CD8-positive, alpha-beta memory T cell (primary cell): ENCODE measurements around the gene PFKL. TPM values are rescaled to one million over a fixed set of nuclear protein-coding genes. Genes with fewer than 3 reads are reported as not detected.

Source experiments
- CTCF ChIA-PET: fragments of 350-600 bp; sonication (Branson Sonifier 250); formaldehyde crosslinking; loops from one replicate; lab custom pipeline; 2021; ENCODE audit warnings: antibody characterized with exemption; lab: Charles Lee
- POLR2A ChIA-PET: fragments of 350-600 bp; sonication (Branson Sonifier 250); formaldehyde crosslinking; loops from one replicate; lab custom pipeline; 2021; ENCODE audit warnings: antibody characterized with exemption; lab: Charles Lee
- DNase-seq, 5 donors: peaks; one replicate each; pipeline versions ENCODE4 v3.0.0 to v3.0.0-alpha.2; 2020 to 2022; ENCODE audit warnings: mixed read lengths in 1 of 5
- H3K27ac ChIP-seq: one replicate; pipeline ENCODE4 v1.7.0; 2013; ENCODE audit warnings: low read depth, mild to moderate bottlenecking, low read length, moderate library complexity
- H3K27me3 ChIP-seq: 2 replicates; pipeline ENCODE4 v1.7.0; 2013; ENCODE audit warnings: low read length, mild to moderate bottlenecking; ENCODE audit not compliant: insufficient read depth, poor library complexity, severe bottlenecking
- H3K36me3 ChIP-seq: 2 replicates; pipeline ENCODE4 v1.7.0; 2013; ENCODE audit warnings: mild to moderate bottlenecking, low read length, moderate library complexity; ENCODE audit not compliant: insufficient read depth
- H3K4me1 ChIP-seq: 2 replicates; pipeline ENCODE4 v1.7.0; 2013; ENCODE audit warnings: mild to moderate bottlenecking, low read length, moderate library complexity; ENCODE audit not compliant: insufficient read depth
- H3K4me3 ChIP-seq: 2 replicates; pipeline ENCODE4 v1.7.0; 2013; ENCODE audit warnings: mild to moderate bottlenecking, low read length
- H3K9me3 ChIP-seq: 2 replicates; pipeline ENCODE4 v1.7.0; 2013; ENCODE audit warnings: mild to moderate bottlenecking, low read length
- H3K27ac Mint-ChIP-seq, 8 donors: one replicate each; pipeline ENCODE4 v1.8.0; 2020 to 2021; ENCODE audit warnings: mixed read lengths in 8 of 8, mild to moderate bottlenecking in 6 of 8, inconsistent platforms in 3 of 8, moderate library complexity in 3 of 8
- H3K27me3 Mint-ChIP-seq, 2 donors: one replicate each; pipeline ENCODE4 v1.8.0; 2020 to 2021; ENCODE audit warnings: mixed read lengths in 2 of 2, mild to moderate bottlenecking in 1 of 2, moderate library complexity in 1 of 2
- H3K36me3 Mint-ChIP-seq, 3 donors: one replicate each; pipeline ENCODE4 v1.8.0; 2020 to 2021; ENCODE audit warnings: mixed read lengths in 3 of 3, inconsistent platforms in 1 of 3, mild to moderate bottlenecking in 1 of 3
- H3K4me1 Mint-ChIP-seq, 3 donors: one replicate each; pipeline ENCODE4 v1.8.0; 2020 to 2021; ENCODE audit warnings: mixed read lengths in 3 of 3, inconsistent platforms in 1 of 3, mild to moderate bottlenecking in 1 of 3
- H3K4me3 Mint-ChIP-seq, 7 donors: one replicate each; pipeline ENCODE4 v1.8.0; 2020 to 2021; ENCODE audit warnings: mixed read lengths in 7 of 7, mild to moderate bottlenecking in 6 of 7, moderate library complexity in 4 of 7, inconsistent platforms in 2 of 7
- H3K9me3 Mint-ChIP-seq, 5 donors: one replicate each; pipeline ENCODE4 v1.8.0; 2020 to 2022; ENCODE audit warnings: mixed read lengths in 5 of 5, mild to moderate bottlenecking in 3 of 5, moderate library complexity in 2 of 5, inconsistent platforms in 1 of 5
- polyA plus RNA-seq: library from polyadenylated mRNA; unstranded; fragments of 300-500 nt; fragmentation: Illumina TruSeq; gene quantifications from one replicate; pipeline ENCODE4 v1.2.3, GENCODE V29; 2021
- total RNA-seq, 2 experiments: library from RNA; stranded (reverse); gene quantifications; one replicate each; pipeline ENCODE4 v1.2.3, GENCODE V29; 2021

PFKL gene
- total and polyA plus RNA-seq, 3 experiments from 2014 or later, result 105 to 129 (median 122) TPM

DNA sequence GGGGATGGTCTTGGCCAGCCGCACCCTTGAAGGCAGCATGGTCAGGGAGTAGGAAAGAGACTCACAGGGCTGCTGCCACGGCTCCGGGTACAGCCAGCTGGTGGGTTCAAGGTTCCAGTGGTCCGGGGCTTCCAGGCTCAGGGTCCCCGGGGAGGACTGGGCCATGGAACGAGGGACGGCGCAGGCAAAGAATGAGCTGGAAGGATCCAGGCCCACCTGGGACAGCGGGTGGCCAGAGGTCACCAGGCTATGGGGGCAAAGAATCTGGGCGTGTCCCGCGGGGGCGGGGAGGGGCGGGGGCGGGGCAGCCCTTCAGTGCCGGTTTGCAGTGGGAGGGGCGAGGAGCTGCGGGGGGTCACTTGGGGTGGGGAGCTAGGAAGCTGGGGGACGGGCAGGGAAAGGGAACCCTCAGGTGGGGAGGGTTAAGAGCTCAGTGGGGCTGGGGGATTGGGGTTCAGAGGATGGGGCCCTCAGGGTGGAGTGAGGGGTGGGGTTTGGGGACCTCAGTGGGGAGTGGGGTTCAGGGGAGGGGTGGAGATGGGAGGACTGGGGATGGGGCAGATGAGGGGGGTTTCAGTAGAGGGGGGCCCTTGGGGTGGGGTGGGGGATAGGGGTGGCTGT, 38.1 kb upstream of the PFKL start, which contains the start of gene DNMT3L:
Gene DNMT3L (minus strand): TSS at position 223 of the 621 bp plus-strand sequence. CDS start 638 bp downstream, outside the sequence.
- Mint-ChIP-seq H3K36me3 (no peaks in the 10 kb centered on the region), H3K27ac (no peak within 1 kb of the TSS), H3K4me3 (no peak within 1 kb of the TSS), H3K27me3 (no peaks in the 10 kb centered on the region), H3K9me3 (no peaks in the 10 kb centered on the region), H3K4me1 (no peaks in the 10 kb centered on the region)
- ChIA-PET CTCF (no interaction called here), POLR2A (no interaction called here)
- no peak within 1 kb of the TSS for H3K4me3 ChIP-seq
- H3K36me3 ChIP-seq, result no peaks in the 10 kb centered on the region
- DNase-seq, result no peak
- H3K4me1 ChIP-seq, result no peaks in the 10 kb centered on the region
- no peaks in the 10 kb centered on the region for H3K27me3 ChIP-seq
- no peaks in the 10 kb centered on the region for H3K9me3 ChIP-seq
- H3K27ac ChIP-seq, result no peak within 1 kb of the TSS

DNA sequence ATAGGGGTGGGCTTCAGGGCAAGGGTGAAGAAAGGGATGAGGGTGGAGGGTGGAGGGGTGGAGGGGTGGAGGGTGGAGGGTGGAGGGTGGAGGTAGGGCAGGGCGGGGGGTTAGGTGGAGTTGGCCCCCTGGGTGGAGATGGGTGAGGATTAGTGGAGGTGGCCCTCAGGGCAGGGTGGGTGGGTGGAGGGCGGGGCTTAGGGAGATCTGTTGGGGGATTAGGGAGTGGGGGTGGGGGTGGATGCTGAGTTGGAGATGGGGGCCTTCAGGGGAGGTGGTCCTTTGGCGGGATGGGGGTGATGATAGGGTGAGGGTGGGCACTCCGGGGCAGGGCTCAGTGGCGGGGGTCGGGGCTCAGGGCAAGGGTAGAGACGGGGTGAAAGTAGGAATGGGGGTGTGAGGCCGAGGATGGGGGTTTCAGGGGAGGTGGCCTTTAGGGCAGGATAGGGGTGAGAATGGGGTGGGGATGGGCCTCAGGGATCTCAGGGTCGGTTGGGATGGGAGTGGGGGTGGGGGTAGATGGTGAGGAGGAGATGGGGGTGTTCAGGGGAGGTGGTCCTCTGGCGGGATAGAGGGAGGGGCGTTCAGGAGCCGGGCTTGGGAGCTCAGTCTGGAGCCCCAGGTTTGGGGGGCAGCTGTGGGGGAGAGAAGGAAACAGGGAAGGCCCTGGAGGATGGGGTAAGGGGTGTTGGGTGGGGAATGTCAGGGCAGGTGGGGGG, 37.4 kb upstream of the PFKL start:
- H3K9me3 Mint-ChIP-seq, result no peaks in the 10 kb centered on the region
- H3K27ac ChIP-seq, result no peak overlapping the region
- ChIA-PET POLR2A (no interaction called here), CTCF (interaction anchor here (2.0 kb wide), 1 partner anchor 35 kb away, joined by 4 read pairs; no protein-coding TSS in a partner anchor)
- H3K4me1 ChIP-seq, result no peaks in the 10 kb centered on the region
- no peak overlapping the region for H3K4me3 Mint-ChIP-seq
- H3K36me3 ChIP-seq, result no peaks in the 10 kb centered on the region
- H3K27me3 Mint-ChIP-seq, result no peaks in the 10 kb centered on the region
- no peaks in the 10 kb centered on the region for H3K27me3 ChIP-seq
- no peaks in the 10 kb centered on the region for H3K4me1 Mint-ChIP-seq
- H3K4me3 ChIP-seq, result no peak overlapping the region
- no peak for DNase-seq
- no peak overlapping the region for H3K27ac Mint-ChIP-seq
- H3K9me3 ChIP-seq, result no peaks in the 10 kb centered on the region
- H3K36me3 Mint-ChIP-seq, result no peaks in the 10 kb centered on the region

DNA sequence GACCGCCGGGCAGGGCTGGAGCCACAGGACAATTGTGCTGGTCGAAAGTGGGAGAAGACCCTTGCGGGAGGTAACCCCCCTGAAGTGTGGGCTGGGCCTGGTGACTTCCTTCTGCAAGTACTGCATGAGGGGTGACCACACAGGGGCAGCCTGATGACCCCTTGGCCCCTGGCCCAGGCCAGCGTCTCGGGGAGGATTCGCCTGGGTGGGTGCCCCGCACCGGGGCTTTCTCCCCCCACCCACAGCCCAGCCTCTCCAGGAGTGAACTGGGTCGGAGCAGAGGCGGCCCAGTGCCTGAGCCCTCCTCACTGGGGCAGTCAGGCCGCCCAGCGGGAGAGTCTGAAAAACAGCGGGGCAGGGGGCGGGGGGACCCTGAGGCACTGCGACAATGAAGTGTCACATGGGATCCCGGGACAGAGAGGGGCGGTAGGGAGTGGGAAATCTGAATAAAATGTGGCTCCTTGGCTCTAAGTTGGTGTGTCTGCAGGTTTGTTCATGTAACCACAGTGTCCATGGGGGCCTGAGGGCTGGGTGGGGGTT, 36.6 kb upstream of the PFKL start:
- no peaks in the 10 kb centered on the region for H3K4me1 Mint-ChIP-seq
- peak in 1 of 5 donors; percentile 45 for DNase-seq
- H3K4me3 Mint-ChIP-seq, result no peak overlapping the region
- CTCF ChIA-PET, result interaction anchor here (2.0 kb wide), 1 partner anchor 34 kb away, joined by 4 read pairs; no protein-coding TSS in a partner anchor
- H3K36me3 Mint-ChIP-seq, result no peaks in the 10 kb centered on the region
- H3K9me3 Mint-ChIP-seq, result no peaks in the 10 kb centered on the region
- POLR2A ChIA-PET, result no interaction called here
- no peaks in the 10 kb centered on the region for H3K27me3 ChIP-seq
- no peak overlapping the region for H3K27ac ChIP-seq
- H3K9me3 ChIP-seq, result no peaks in the 10 kb centered on the region
- H3K27me3 Mint-ChIP-seq, result no peaks in the 10 kb centered on the region
- H3K4me1 ChIP-seq, result no peaks in the 10 kb centered on the region
- H3K36me3 ChIP-seq, result no peaks in the 10 kb centered on the region
- H3K27ac Mint-ChIP-seq, result no peak overlapping the region
- no peak overlapping the region for H3K4me3 ChIP-seq

DNA sequence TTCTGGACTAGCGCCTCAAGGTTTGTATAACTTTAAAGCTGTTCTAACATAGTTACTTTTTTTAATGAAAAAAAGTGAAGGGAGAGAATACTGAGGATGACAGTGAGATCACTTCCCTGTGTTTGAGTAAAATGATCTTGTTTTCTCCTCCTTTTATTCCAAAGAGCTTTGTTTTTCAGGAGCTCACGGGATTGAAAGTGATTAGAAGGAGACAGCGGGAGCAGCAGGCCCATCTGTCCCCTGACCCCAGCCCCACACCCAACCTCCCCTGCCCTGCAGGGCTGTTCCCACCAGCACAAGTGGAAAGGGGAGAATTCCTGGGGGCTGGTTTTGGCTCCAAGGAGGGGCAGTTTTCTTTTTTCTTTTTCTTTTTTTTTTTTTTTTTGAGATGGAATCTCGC, 36.1 kb upstream of the PFKL start:
- POLR2A ChIA-PET, result no interaction called here
- CTCF ChIA-PET, result interaction anchor here (2.0 kb wide), 1 partner anchor 34 kb away, joined by 4 read pairs; no protein-coding TSS in a partner anchor

DNA sequence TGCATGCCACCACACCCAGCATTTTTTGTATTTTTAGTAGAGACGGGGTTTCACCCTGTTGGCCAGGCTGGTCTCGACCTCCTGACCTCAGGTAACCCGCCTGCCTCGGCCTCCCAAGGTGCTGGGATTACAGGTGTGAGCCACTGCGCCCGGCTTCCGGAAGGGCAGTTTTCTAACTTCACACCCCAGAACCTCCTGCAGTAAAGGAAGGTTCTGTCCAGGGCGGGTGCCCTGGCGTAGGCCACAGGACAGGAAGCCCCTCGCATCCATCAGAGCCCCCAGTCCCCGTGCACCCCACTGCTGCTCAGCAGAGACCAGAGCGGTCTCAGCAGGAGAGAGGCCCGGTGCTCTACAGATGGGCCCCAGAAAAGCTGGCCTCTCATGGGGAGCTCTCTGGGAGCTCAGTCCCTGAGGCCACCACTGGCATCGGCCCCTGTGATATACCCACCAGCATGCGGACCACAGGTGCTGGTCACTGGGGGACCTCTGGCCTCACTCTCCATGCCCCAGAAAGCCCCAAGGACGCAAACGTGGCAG, 34.1 kb upstream of the PFKL start:
- H3K9me3 ChIP-seq, result no peaks in the 10 kb centered on the region
- H3K27ac ChIP-seq, result no peak overlapping the region
- no peaks in the 10 kb centered on the region for H3K27me3 Mint-ChIP-seq
- no peak overlapping the region for H3K4me3 ChIP-seq
- H3K36me3 ChIP-seq, result no peaks in the 10 kb centered on the region
- H3K36me3 Mint-ChIP-seq, result no peaks in the 10 kb centered on the region
- no peaks in the 10 kb centered on the region for H3K27me3 ChIP-seq
- no peak overlapping the region for H3K4me3 Mint-ChIP-seq
- no peaks in the 10 kb centered on the region for H3K9me3 Mint-ChIP-seq
- POLR2A ChIA-PET, result no interaction called here
- no peaks in the 10 kb centered on the region for H3K4me1 Mint-ChIP-seq
- no peak for DNase-seq
- CTCF ChIA-PET, result interaction anchor here (1.0 kb wide), 1 partner anchor 11 kb away, joined by 3 read pairs; no protein-coding TSS in a partner anchor
- no peaks in the 10 kb centered on the region for H3K4me1 ChIP-seq
- no peak overlapping the region for H3K27ac Mint-ChIP-seq

More for the DNA sequence above, 36.1 kb upstream of the PFKL start:
- Histone ChIP-seq H3K9me3 (no peaks in the 10 kb centered on the region), H3K27ac (no peak overlapping the region), H3K4me1 (no peaks in the 10 kb centered on the region), H3K27me3 (no peaks in the 10 kb centered on the region), H3K4me3 (no peak overlapping the region), H3K36me3 (no peaks in the 10 kb centered on the region)
- no peaks in the 10 kb centered on the region for H3K36me3 Mint-ChIP-seq
- H3K4me3 Mint-ChIP-seq, result no peak overlapping the region
- no peaks in the 10 kb centered on the region for H3K9me3 Mint-ChIP-seq
- H3K27ac Mint-ChIP-seq, result no peak overlapping the region
- H3K4me1 Mint-ChIP-seq, result no peaks in the 10 kb centered on the region
- DNase-seq, result no peak
- no peaks in the 10 kb centered on the region for H3K27me3 Mint-ChIP-seq

DNA sequence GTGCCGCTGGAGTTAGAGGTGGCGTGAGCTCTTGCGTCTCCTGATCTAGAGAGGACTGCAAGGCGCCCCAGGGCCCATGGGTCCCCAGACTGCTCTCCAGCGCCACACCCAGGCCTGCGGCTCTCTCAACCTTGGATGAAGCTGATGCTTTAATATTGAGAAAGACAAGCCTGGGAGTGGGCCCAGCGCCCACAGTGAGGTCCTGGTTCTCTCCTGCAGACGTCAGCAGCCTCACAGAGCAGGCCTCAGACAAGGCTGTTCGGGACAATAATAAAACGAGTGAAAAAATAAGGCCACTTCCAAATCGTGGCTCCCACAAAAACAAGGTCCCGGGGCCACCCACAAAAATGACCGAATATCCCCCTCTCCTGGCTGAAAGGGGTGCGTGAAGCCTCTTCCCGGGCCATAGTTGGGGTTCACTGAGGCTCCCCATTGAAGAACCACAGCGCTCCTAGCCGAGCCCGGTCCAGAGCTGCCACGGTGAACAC, 32.2 kb upstream of the PFKL start:
- ChIA-PET CTCF (interaction anchor here (1.3 to 1.6 kb wide), 2 partner anchors 9 to 30 kb away, joined by 3 to 7 read pairs; no protein-coding TSS in a partner anchor), POLR2A (no interaction called here)
- H3K4me3 ChIP-seq, result no peak overlapping the region
- Mint-ChIP-seq H3K27ac (no peak overlapping the region), H3K9me3 (no peaks in the 10 kb centered on the region), H3K27me3 (no peaks in the 10 kb centered on the region), H3K36me3 (no peaks in the 10 kb centered on the region), H3K4me3 (no peak overlapping the region), H3K4me1 (no peaks in the 10 kb centered on the region)
- H3K4me1 ChIP-seq, result no peaks in the 10 kb centered on the region
- no peaks in the 10 kb centered on the region for H3K36me3 ChIP-seq
- H3K27ac ChIP-seq, result no peak overlapping the region
- H3K9me3 ChIP-seq, result no peaks in the 10 kb centered on the region
- no peaks in the 10 kb centered on the region for H3K27me3 ChIP-seq
- DNase-seq, result peak in 4 of 5 donors; percentile 15 to 56 (median 16)

DNA sequence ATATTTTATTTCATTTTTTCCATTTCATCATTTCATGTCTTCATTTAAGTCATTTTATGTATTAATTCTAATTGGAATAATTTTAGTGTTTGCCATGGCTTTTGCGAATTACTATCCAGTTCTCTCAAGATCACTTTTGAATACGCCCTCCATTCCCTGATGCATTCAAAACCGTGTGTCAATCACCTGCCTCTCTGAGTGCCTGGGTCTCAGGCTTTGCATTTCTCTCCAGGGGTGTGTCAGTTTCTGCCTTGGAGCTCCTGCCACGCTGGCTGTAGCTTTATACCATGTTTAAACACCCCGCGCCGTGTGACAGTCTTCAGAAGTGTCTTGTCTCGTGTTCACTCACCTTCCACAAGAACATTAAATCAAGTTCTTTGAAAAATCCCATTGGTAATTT, 30.8 kb upstream of the PFKL start:
- no peak overlapping the region for H3K27ac Mint-ChIP-seq
- no peak overlapping the region for H3K4me3 ChIP-seq
- H3K27me3 Mint-ChIP-seq, result no peaks in the 10 kb centered on the region
- no peak for DNase-seq
- H3K9me3 Mint-ChIP-seq, result no peaks in the 10 kb centered on the region
- H3K9me3 ChIP-seq, result no peaks in the 10 kb centered on the region
- no peaks in the 10 kb centered on the region for H3K4me1 ChIP-seq
- no peaks in the 10 kb centered on the region for H3K4me1 Mint-ChIP-seq
- ChIA-PET CTCF (no interaction called here), POLR2A (no interaction called here)
- no peak overlapping the region for H3K4me3 Mint-ChIP-seq
- H3K36me3 ChIP-seq, result no peaks in the 10 kb centered on the region
- H3K36me3 Mint-ChIP-seq, result no peaks in the 10 kb centered on the region
- H3K27ac ChIP-seq, result no peak overlapping the region
- no peaks in the 10 kb centered on the region for H3K27me3 ChIP-seq
